H1 (cell line): Measurements from ENCODE around the gene NR2F2. TPM values are rescaled to one million over a fixed set of nuclear protein-coding genes. Genes with fewer than 3 reads are reported as not detected.

Source experiments
- CTCF ChIA-PET: fragments of 300-600 bp; sonication (Branson Sonifier 250); formaldehyde crosslinking; loops from one replicate; lab custom pipeline; 2021; ENCODE audit not compliant: partially characterized antibody; lab: Charles Lee
- POLR2A ChIA-PET: fragments of 300-600 bp; sonication (Branson Sonifier 250); formaldehyde crosslinking; loops from one replicate; lab custom pipeline; 2021; ENCODE audit warnings: inconsistent platforms; ENCODE audit not compliant: partially characterized antibody; lab: Charles Lee
- DNase-seq, 2 experiments: peaks; one replicate each; pipeline versions ENCODE4 v3.0.0 to v3.0.0-alpha.2; 2010 to 2022; ENCODE audit warnings: low spot score in 2 of 2, low read depth in 1 of 2, mixed read lengths in 1 of 2
- FAIRE-seq: peaks from 2 replicates; lab custom pipeline; 2011; peaks lifted over from hg19 to GRCh38; lab: Jason Lieb, UNC
- H2AFZ ChIP-seq: 2 replicates; pipeline ENCODE4 v1.8.1; 2012; ENCODE audit warnings: low read length, inconsistent platforms
- H2AK5ac ChIP-seq: 2 replicates; pipeline ENCODE4 v1.6.1; 2013; ENCODE audit warnings: low read depth, low read length
- H2BK120ac ChIP-seq: replicated peaks from 2 replicates; pipeline ENCODE3; 2013; ENCODE audit warnings: low read depth, low read length, inconsistent platforms
- H2BK12ac ChIP-seq: 2 replicates; pipeline ENCODE4 v1.6.1; 2013; ENCODE audit warnings: low read depth, low read length
- H2BK15ac ChIP-seq: 2 replicates; pipeline ENCODE4 v1.6.1; 2013; ENCODE audit warnings: low read length
- H2BK20ac ChIP-seq: 2 replicates; pipeline ENCODE4 v1.6.1; 2013; ENCODE audit warnings: low read length
- H2BK5ac ChIP-seq: 2 replicates; pipeline ENCODE4 v1.6.1; 2013; ENCODE audit warnings: low read depth, low read length
- H3K14ac ChIP-seq: 2 replicates; pipeline ENCODE4 v1.6.1; 2013; ENCODE audit warnings: inconsistent platforms; ENCODE audit not compliant: insufficient read length
- H3K18ac ChIP-seq: 2 replicates; pipeline ENCODE4 v1.6.1; 2013; ENCODE audit warnings: low read length; ENCODE audit errors: extremely low read depth
- H3K23ac ChIP-seq: 2 replicates; pipeline ENCODE4 v1.6.1; 2013; ENCODE audit warnings: inconsistent platforms; ENCODE audit not compliant: insufficient read length
- H3K23me2 ChIP-seq: 2 replicates; pipeline ENCODE4 v1.6.1; 2013; ENCODE audit warnings: low read depth, low read length
- H3K27ac ChIP-seq: 2 replicates; pipeline ENCODE4 v1.6.1; 2011; ENCODE audit warnings: low read depth, low read length, inconsistent platforms
- H3K27me3 ChIP-seq, 4 experiments: replicated peaks in 1 of 4; 1 replicate in 1 of 4; 2 replicates in 3 of 4; pipeline versions ENCODE4 v1.6.1 to v1.8.1; 2011 to 2013; ENCODE audit warnings: low read length in 3 of 4, mild to moderate bottlenecking in 3 of 4, inconsistent platforms in 2 of 4, mixed read lengths in 2 of 4, moderate library complexity in 1 of 4; ENCODE audit not compliant: control insufficient read depth in 3 of 4, insufficient read depth in 3 of 4; ENCODE audit errors: extremely low read depth in 1 of 4
- H3K36me3 ChIP-seq, 4 experiments: 2 replicates each; pipeline versions ENCODE4 v1.6.1 to v1.8.1; 2011 to 2013; ENCODE audit warnings: mild to moderate bottlenecking in 4 of 4, low read length in 3 of 4, moderate library complexity in 2 of 4, control low read depth in 1 of 4, inconsistent platforms in 1 of 4; ENCODE audit not compliant: insufficient read depth in 4 of 4, control insufficient read depth in 2 of 4
- H3K4ac ChIP-seq: replicated peaks from 2 replicates; pipeline ENCODE3; 2013; ENCODE audit warnings: low read length, low read depth, mixed read lengths, inconsistent platforms; ENCODE audit not compliant: insufficient read length
- H3K4me1 ChIP-seq, 4 experiments: replicated peaks in 1 of 4; 1 replicate in 1 of 4; 2 replicates in 3 of 4; pipeline versions ENCODE4 v1.6.1 to v1.8.1; 2011 to 2013; ENCODE audit warnings: low read length in 3 of 4, inconsistent platforms in 2 of 4, mixed read lengths in 1 of 4; ENCODE audit not compliant: insufficient read depth in 4 of 4, control insufficient read depth in 3 of 4
- H3K4me2 ChIP-seq, 2 experiments: 2 replicates each; pipeline versions ENCODE4 v1.6.1 to v1.8.1; 2011 to 2013; ENCODE audit warnings: low read depth in 2 of 2, low read length in 2 of 2, control low read depth in 1 of 2, inconsistent platforms in 1 of 2, mild to moderate bottlenecking in 1 of 2; ENCODE audit not compliant: insufficient read depth in 1 of 2
- H3K4me3 ChIP-seq, 4 experiments: fragments of 200-600, 300-600 bp in 1 of 4; sonication (generic), shearing (Covaris generic), sonication (Bioruptor Twin) in 1 of 4; 2 replicates each; pipeline versions ENCODE4 v1.5.1 to v1.8.1; 2011 to 2016; ENCODE audit warnings: low read length in 4 of 4, low read depth in 3 of 4, control low read depth in 2 of 4, inconsistent platforms in 2 of 4, mild to moderate bottlenecking in 2 of 4, mixed read lengths in 1 of 4, moderate library complexity in 1 of 4; ENCODE audit not compliant: insufficient read depth in 2 of 4; ENCODE audit errors: extremely low read depth in 1 of 4
- H3K56ac ChIP-seq: replicated peaks from 2 replicates; pipeline ENCODE3; 2013; ENCODE audit warnings: low read depth, mild to moderate bottlenecking, mixed read lengths, low read length, inconsistent platforms; ENCODE audit not compliant: insufficient read length
- H3K79me1 ChIP-seq: 2 replicates; pipeline ENCODE4 v1.6.1; 2013; ENCODE audit warnings: low read depth, low read length, control low read depth
- H3K79me2 ChIP-seq, 2 experiments: 2 replicates each; pipeline versions ENCODE4 v1.6.1 to v1.8.1; 2012 to 2013; ENCODE audit warnings: low read length in 2 of 2, mild to moderate bottlenecking in 2 of 2, inconsistent platforms in 1 of 2; ENCODE audit not compliant: insufficient read depth in 2 of 2, control insufficient read depth in 1 of 2
- H3K9ac ChIP-seq, 4 experiments: replicated peaks in 1 of 4; 1 replicate in 1 of 4; 2 replicates in 3 of 4; pipeline versions ENCODE4 v1.6.1 to v1.8.1; 2011 to 2013; ENCODE audit warnings: low read depth in 3 of 4, low read length in 3 of 4, control low read depth in 2 of 4, mild to moderate bottlenecking in 2 of 4, moderate library complexity in 2 of 4, inconsistent platforms in 1 of 4; ENCODE audit errors: extremely low read depth in 1 of 4
- H3K9me3 ChIP-seq, 2 experiments: 2 replicates each; pipeline versions ENCODE4 v1.6.1 to v1.8.1; 2012 to 2013; ENCODE audit warnings: mild to moderate bottlenecking in 2 of 2, moderate library complexity in 2 of 2, control low read depth in 1 of 2, inconsistent platforms in 1 of 2, low read depth in 1 of 2, low read length in 1 of 2, mixed read lengths in 1 of 2; ENCODE audit not compliant: insufficient read depth in 2 of 2
- H4K20me1 ChIP-seq, 2 experiments: replicated peaks in 1 of 2; 2 replicates each; pipeline versions ENCODE3 to v1.8.1; 2011 to 2013; ENCODE audit warnings: inconsistent platforms in 2 of 2, low read length in 2 of 2, mild to moderate bottlenecking in 1 of 2; ENCODE audit not compliant: insufficient read depth in 2 of 2, control insufficient read depth in 1 of 2
- H4K5ac ChIP-seq: 2 replicates; pipeline ENCODE4 v1.6.1; 2013; ENCODE audit warnings: low read length, low read depth, mixed read lengths, inconsistent platforms; ENCODE audit not compliant: insufficient read length
- H4K8ac ChIP-seq: 2 replicates; pipeline ENCODE4 v1.8.0; 2013; ENCODE audit warnings: mild to moderate bottlenecking, moderate library complexity, low read length, inconsistent platforms; ENCODE audit not compliant: insufficient read depth; ENCODE audit errors: extremely low read depth
- H4K91ac ChIP-seq: replicated peaks from 2 replicates; pipeline ENCODE3; 2013; ENCODE audit warnings: low read length, mixed read lengths, inconsistent platforms; ENCODE audit not compliant: insufficient read length
- CREB1 ChIP-seq: IDR thresholded peaks from 2 replicates; pipeline ENCODE4 v1.6.1; 2012; ENCODE audit warnings: inconsistent platforms
- EZH2 ChIP-seq: fragments of 200-600 bp; sonication (generic); IDR thresholded peaks from 2 replicates; pipeline ENCODE4 v1.7.1; 2012; ENCODE audit warnings: low read depth, mild to moderate bottlenecking, moderate library complexity, low read length, inconsistent platforms; ENCODE audit not compliant: severe bottlenecking
- WGBS, 2 experiments: shearing (Covaris generic) in 1 of 2; methylation state at CpG; one replicate each; pipeline versions ENCODE4 v1.1.6 to v1.1.7; 2013 to 2015; ENCODE audit warnings: low lambda C conversion rate in 2 of 2, mixed read lengths in 2 of 2, inconsistent platforms in 1 of 2, low coverage in 1 of 2, missing lambda C conversion rate in 1 of 2; ENCODE audit not compliant: insufficient replicate concordance in 2 of 2, insufficient coverage in 1 of 2, insufficient read length in 1 of 2; ENCODE audit errors: extremely low coverage in 1 of 2, missing lambda C conversion rate in 1 of 2; 5-methylcytosine and 5-hydroxymethylcytosine counted together
- polyA plus RNA-seq, 7 experiments: library from polyadenylated mRNA; depleted of rRNA in 3 of 7; stranded (reverse) in 5 of 7; unstranded in 2 of 7; fragments of >200 nt in 5 of 7; fragments of 200-250 nt in 2 of 7; gene quantifications; 1 replicate in 5 of 7; 2 replicates in 1 of 7; 4 replicates in 1 of 7; pipeline versions ENCODE4 v1.2.1 to v1.2.3, GENCODE V29; 2011 to 2013; ENCODE audit warnings: missing spikeins in 2 of 7, mixed read lengths in 2 of 7
- total RNA-seq: library from RNA; stranded (reverse); fragmentation: NEBNext Ultra II Directional; extraction: Animal tissue kit (Norgen Biotek cat#: 25700); gene quantifications from 2 replicates; pipeline ENCODE4 v1.2.1, GENCODE V29; 2021

NR2F2 gene
- total and polyA plus RNA-seq, 2 of the 8 experiments (the other 6 are each of a cell fraction or from before 2014, with no cell fraction given), result 0.03 TPM; not detected in 1

GRCh38 chr15:96349034-96349856 is 18.7 kb downstream of the NR2F2 start:
- no peak overlapping the region for H3K4me3 ChIP-seq
- no peaks in the 10 kb centered on the region for H3K79me1 ChIP-seq
- H3K14ac ChIP-seq, result no peak overlapping the region
- peaks cover 7% of the 10 kb centered on the region; the same call in 1 of the 2 replicates for H3K23me2 ChIP-seq
- H2BK20ac ChIP-seq, result no peak overlapping the region
- H3K79me2 ChIP-seq, result no peaks in the 10 kb centered on the region
- H4K8ac ChIP-seq, result no peak overlapping the region
- no peak overlapping the region for H4K91ac ChIP-seq
- H3K4me1 ChIP-seq, result peaks cover 19 to 34% (median 20%) of the 10 kb centered on the region in 4 experiments; a peak in 6 of 7 replicates
- no peak overlapping the region for H2AK5ac ChIP-seq
- ChIA-PET CTCF (interaction anchor here (0.6 to 3.0 kb wide), 8 partner anchors 9 to 1766 kb away, joined by 3 to 12 read pairs (median 4); no protein-coding TSS in a partner anchor), POLR2A (interaction anchor here (1.0 to 1.7 kb wide), 2 partner anchors 9 to 11 kb away, joined by 4 to 6 read pairs; no protein-coding TSS in a partner anchor)
- H3K4me2 ChIP-seq, result peak overlapping the region in 1 of 2 experiments; percentile 18; a peak in 2 of 4 replicates
- no peak for TF ChIP-seq CREB1
- peak; percentile 54 for TF ChIP-seq EZH2
- H3K4ac ChIP-seq, result no peak overlapping the region
- no peaks in the 10 kb centered on the region for H3K9me3 ChIP-seq
- FAIRE-seq (no peak), DNase-seq (no peak)
- no peak overlapping the region for H3K56ac ChIP-seq
- peaks cover 5 to 29% of the 10 kb centered on the region in 2 experiments for H4K20me1 ChIP-seq
- H2BK5ac ChIP-seq, result no peak overlapping the region
- H2AFZ ChIP-seq, result no peak overlapping the region
- no peak overlapping the region for H3K9ac ChIP-seq
- no peak overlapping the region for H3K27ac ChIP-seq
- no peak overlapping the region for H3K23ac ChIP-seq
- no peak overlapping the region for H3K18ac ChIP-seq
- 19% methylated on average over 4 of the region's 4 CpGs; no CpG with 5 or more reads in 1 of the 2 experiments for WGBS, 2 experiments
- peaks cover 95 to 100% (median 99%) of the 10 kb centered on the region in 4 experiments for H3K27me3 ChIP-seq
- no peak overlapping the region for H4K5ac ChIP-seq
- H2BK120ac ChIP-seq, result no peak overlapping the region
- no peaks in the 10 kb centered on the region; a peak in 1 of 8 replicates for H3K36me3 ChIP-seq
- no peak overlapping the region for H2BK15ac ChIP-seq
- peak overlapping the region; percentile 14; the same call in 1 of the 2 replicates for H2BK12ac ChIP-seq
